ENCODE measurements around the gene TTC7B.

TTC7B gene

DNA sequence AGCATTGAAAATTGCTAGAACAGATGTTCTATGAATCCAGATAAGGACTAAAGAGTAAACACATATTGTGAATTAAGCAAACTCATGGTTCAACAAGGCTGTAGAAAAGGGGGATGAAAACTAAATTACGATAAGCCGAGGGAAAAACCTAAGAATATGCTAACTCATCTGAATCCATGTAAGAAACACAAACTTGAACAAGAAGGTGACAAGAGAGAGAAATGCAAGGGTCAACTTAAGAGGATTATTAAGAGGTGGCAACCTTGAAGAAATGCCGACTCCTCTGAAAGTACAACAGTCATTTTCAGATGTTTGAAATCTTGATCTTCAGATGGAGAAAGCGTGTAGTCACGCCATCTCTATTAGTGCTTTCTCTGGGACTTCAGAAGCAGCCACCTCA, 128.6 kb downstream of the TTC7B start:
- no peaks in the 10 kb centered on the region for H3K36me3 ChIP-seq (ENCODE audit: control insufficient read depth, insufficient read depth, low read length)
- H3K79me2 ChIP-seq (ENCODE audit: control insufficient read depth, insufficient read depth, low read length), result no peaks in the 10 kb centered on the region
- H3K27me3 ChIP-seq (ENCODE audit: insufficient read depth, low read length, poor library complexity), result no peaks in the 10 kb centered on the region
- DNase-seq, result no peak
- no peak overlapping the region for H3K9ac ChIP-seq (ENCODE audit: low read length)
- no peak overlapping the region for H3K4me3 ChIP-seq (ENCODE audit: low read length)
- H3K4me1 ChIP-seq (ENCODE audit: control insufficient read depth, low read depth, low read length), result no peaks in the 10 kb centered on the region
- H4K5ac ChIP-seq (ENCODE audit: low read length), result no peak overlapping the region
- no peak overlapping the region for H3K27ac ChIP-seq (ENCODE audit: low read depth, low read length)
- no peak overlapping the region for H4K8ac ChIP-seq (ENCODE audit: low read depth, low read length)
- H2AK5ac ChIP-seq (ENCODE audit: low read length), result no peak overlapping the region
- H3K18ac ChIP-seq (ENCODE audit: low read length), result no peak overlapping the region
- no peak overlapping the region for H2BK120ac ChIP-seq (ENCODE audit: low read depth, low read length)
- H3K4me2 ChIP-seq (ENCODE audit: low read length), result no peak overlapping the region
- no peak overlapping the region for H3K56ac ChIP-seq (ENCODE audit: low read length)
- no peak overlapping the region for H3K4ac ChIP-seq (ENCODE audit: low read depth, low read length)
- no peak overlapping the region for H3K23ac ChIP-seq (ENCODE audit: low read length)
- no peak overlapping the region for H2BK15ac ChIP-seq (replicated peaks; ENCODE audit: low read depth)
- WGBS (ENCODE audit: extremely low coverage, insufficient coverage, low lambda C conversion rate), result no CpG with 5 or more reads among the region's 5 CpGs
- H2BK5ac ChIP-seq (ENCODE audit: low read length), result no peak overlapping the region
- H3K79me1 ChIP-seq (ENCODE audit: low read length), result no peaks in the 10 kb centered on the region

DNA sequence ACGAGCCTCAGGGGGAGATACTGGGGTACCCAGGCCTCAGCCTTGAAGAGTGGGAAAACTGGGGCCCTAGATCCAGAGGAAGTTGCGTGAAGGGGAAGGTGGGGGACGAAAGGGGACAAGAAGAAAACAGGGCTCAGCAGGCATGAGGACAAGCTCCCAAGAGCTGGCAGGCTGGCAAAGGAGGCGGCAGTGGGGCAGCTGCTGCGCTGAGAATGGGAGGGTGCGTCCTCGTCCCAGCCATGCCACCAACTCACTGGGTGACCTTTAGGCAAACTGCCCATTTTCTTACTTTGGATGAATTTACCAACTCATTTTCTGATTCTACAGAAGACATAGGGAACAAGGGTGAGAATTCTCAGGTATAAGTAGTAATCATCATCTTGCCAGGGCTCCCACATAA, 133.6 kb downstream of the TTC7B start:
- Histone ChIP-seq H3K18ac (ENCODE audit: low read length) (no peak overlapping the region), H2BK5ac (ENCODE audit: low read length) (no peak overlapping the region), H3K23ac (ENCODE audit: low read length) (no peak overlapping the region), H3K27ac (ENCODE audit: low read depth, low read length) (no peak overlapping the region), H2BK120ac (ENCODE audit: low read depth, low read length) (no peak overlapping the region), H3K4me3 (ENCODE audit: low read length) (no peak overlapping the region), H3K79me2 (ENCODE audit: control insufficient read depth, insufficient read depth, low read length) (no peaks in the 10 kb centered on the region), H3K9ac (ENCODE audit: low read length) (no peak overlapping the region), H3K79me1 (ENCODE audit: low read length) (no peaks in the 10 kb centered on the region), H4K8ac (ENCODE audit: low read depth, low read length) (no peak overlapping the region), H4K5ac (ENCODE audit: low read length) (no peak overlapping the region), H2BK15ac (replicated peaks; ENCODE audit: low read depth) (no peak overlapping the region), H2AK5ac (ENCODE audit: low read length) (no peak overlapping the region), H3K56ac (ENCODE audit: low read length) (no peak overlapping the region), H3K27me3 (ENCODE audit: insufficient read depth, low read length, poor library complexity) (no peaks in the 10 kb centered on the region), H3K36me3 (ENCODE audit: control insufficient read depth, insufficient read depth, low read length) (no peaks in the 10 kb centered on the region), H3K4me1 (ENCODE audit: control insufficient read depth, low read depth, low read length) (no peaks in the 10 kb centered on the region), H3K4ac (ENCODE audit: low read depth, low read length) (no peak overlapping the region), H3K4me2 (ENCODE audit: low read length) (no peak overlapping the region)
- no peak for DNase-seq
- WGBS (ENCODE audit: extremely low coverage, insufficient coverage, low lambda C conversion rate), result no CpG with 5 or more reads among the region's 7 CpGs

DNA sequence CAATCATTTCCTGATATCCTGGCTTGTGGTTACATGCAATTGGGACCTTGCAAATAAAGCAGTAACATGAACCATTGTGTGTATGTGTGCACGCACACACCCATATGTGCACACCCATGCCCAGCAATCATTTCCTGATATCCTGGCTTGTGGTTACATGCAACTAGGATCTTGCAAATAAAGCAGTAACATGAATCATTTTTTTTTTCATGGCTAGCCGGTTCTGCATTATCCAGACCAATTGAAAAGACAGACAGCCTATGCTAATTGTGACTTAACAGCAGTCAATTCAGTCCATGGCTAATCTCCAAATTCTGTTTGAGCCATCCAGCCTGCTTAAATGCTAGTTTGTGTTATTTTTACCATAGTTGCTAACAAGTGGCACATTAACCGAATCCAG, 134.3 kb downstream of the TTC7B start:
- Histone ChIP-seq H3K4ac (ENCODE audit: low read depth, low read length) (no peak overlapping the region), H3K4me1 (ENCODE audit: control insufficient read depth, low read depth, low read length) (no peaks in the 10 kb centered on the region), H3K4me3 (ENCODE audit: low read length) (no peak overlapping the region), H3K79me2 (ENCODE audit: control insufficient read depth, insufficient read depth, low read length) (no peaks in the 10 kb centered on the region), H3K4me2 (ENCODE audit: low read length) (no peak overlapping the region), H3K56ac (ENCODE audit: low read length) (no peak overlapping the region), H2BK15ac (replicated peaks; ENCODE audit: low read depth) (no peak overlapping the region), H3K23ac (ENCODE audit: low read length) (no peak overlapping the region), H3K27ac (ENCODE audit: low read depth, low read length) (no peak overlapping the region), H4K8ac (ENCODE audit: low read depth, low read length) (no peak overlapping the region), H2BK5ac (ENCODE audit: low read length) (no peak overlapping the region), H3K79me1 (ENCODE audit: low read length) (no peaks in the 10 kb centered on the region), H3K18ac (ENCODE audit: low read length) (no peak overlapping the region), H3K9ac (ENCODE audit: low read length) (no peak overlapping the region), H3K27me3 (ENCODE audit: insufficient read depth, low read length, poor library complexity) (no peaks in the 10 kb centered on the region), H2AK5ac (ENCODE audit: low read length) (no peak overlapping the region), H3K36me3 (ENCODE audit: control insufficient read depth, insufficient read depth, low read length) (no peaks in the 10 kb centered on the region), H2BK120ac (ENCODE audit: low read depth, low read length) (no peak overlapping the region), H4K5ac (ENCODE audit: low read length) (no peak overlapping the region)
- no CpG with 5 or more reads among the region's 3 CpGs for WGBS (ENCODE audit: extremely low coverage, insufficient coverage, low lambda C conversion rate)
- DNase-seq, result no peak

DNA sequence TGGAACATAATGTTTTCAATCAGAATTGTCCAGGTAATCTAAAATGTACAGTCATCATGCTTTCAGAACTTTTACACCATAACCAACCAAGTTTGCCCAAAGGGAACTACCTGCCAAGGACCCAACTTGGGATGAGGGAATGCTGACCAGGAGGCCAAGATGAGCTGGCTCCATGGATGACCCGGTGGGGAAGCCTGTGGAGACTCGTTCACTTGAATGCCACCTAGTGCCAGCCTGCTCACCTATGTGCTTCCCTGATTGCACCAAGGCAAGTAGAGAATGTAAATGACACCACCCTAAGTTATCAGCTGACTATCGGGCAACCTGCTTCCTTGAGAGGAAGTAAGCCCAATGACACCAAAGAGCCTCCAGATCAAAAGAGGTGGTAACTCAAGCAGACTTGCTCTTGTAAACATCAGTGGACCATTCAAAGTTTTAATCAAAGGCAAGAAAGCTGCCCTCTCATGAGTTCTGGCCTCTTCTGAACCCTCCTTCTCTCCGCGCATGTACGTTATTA, 137.3 kb downstream of the TTC7B start:
- Histone ChIP-seq H3K79me1 (ENCODE audit: low read length) (no peaks in the 10 kb centered on the region), H3K27ac (ENCODE audit: low read depth, low read length) (no peak overlapping the region), H2BK120ac (ENCODE audit: low read depth, low read length) (no peak overlapping the region)

DNA sequence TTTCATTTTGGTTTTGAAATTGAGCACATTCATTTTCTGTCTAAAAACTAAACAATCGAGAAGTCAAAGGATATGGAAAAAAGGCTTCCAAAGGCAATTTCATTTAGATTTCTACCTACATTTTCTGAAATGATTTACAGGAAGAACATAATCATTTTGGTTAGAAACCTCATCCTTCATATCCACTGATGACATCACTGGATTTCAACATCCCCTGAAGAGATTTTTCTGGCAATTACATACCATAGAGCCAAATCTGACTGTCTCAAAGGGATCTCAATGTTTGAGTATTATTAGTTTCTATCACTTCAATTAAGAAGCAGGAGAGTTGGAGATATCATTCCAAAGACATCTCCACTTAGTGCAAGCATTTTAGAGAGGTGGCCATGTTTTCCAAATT, 137.8 kb downstream of the TTC7B start:
- no peak overlapping the region for H2AK5ac ChIP-seq (ENCODE audit: low read length)
- no peaks in the 10 kb centered on the region for H3K79me2 ChIP-seq (ENCODE audit: control insufficient read depth, insufficient read depth, low read length)
- no peak overlapping the region for H3K18ac ChIP-seq (ENCODE audit: low read length)
- H3K23ac ChIP-seq (ENCODE audit: low read length), result no peak overlapping the region
- no peak overlapping the region for H4K8ac ChIP-seq (ENCODE audit: low read depth, low read length)
- H4K5ac ChIP-seq (ENCODE audit: low read length), result no peak overlapping the region
- WGBS (ENCODE audit: extremely low coverage, insufficient coverage, low lambda C conversion rate), result no CpG with 5 or more reads among the region's 1 CpG
- H3K4me3 ChIP-seq (ENCODE audit: low read length), result no peak overlapping the region
- H2BK120ac ChIP-seq (ENCODE audit: low read depth, low read length), result no peak overlapping the region
- no peak overlapping the region for H2BK15ac ChIP-seq (replicated peaks; ENCODE audit: low read depth)
- no peak overlapping the region for H3K9ac ChIP-seq (ENCODE audit: low read length)
- no peak overlapping the region for H3K4me2 ChIP-seq (ENCODE audit: low read length)
- no peaks in the 10 kb centered on the region for H3K79me1 ChIP-seq (ENCODE audit: low read length)
- no peak overlapping the region for H3K27ac ChIP-seq (ENCODE audit: low read depth, low read length)
- no peak overlapping the region for H2BK5ac ChIP-seq (ENCODE audit: low read length)
- H3K56ac ChIP-seq (ENCODE audit: low read length), result no peak overlapping the region
- H3K4me1 ChIP-seq (ENCODE audit: control insufficient read depth, low read depth, low read length), result no peaks in the 10 kb centered on the region
- no peak overlapping the region for H3K4ac ChIP-seq (ENCODE audit: low read depth, low read length)
- H3K27me3 ChIP-seq (ENCODE audit: insufficient read depth, low read length, poor library complexity), result no peaks in the 10 kb centered on the region
- DNase-seq, result no peak
- H3K36me3 ChIP-seq (ENCODE audit: control insufficient read depth, insufficient read depth, low read length), result no peaks in the 10 kb centered on the region

More for the DNA sequence above, 137.3 kb downstream of the TTC7B start:
- H3K4ac ChIP-seq (ENCODE audit: low read depth, low read length), result no peak overlapping the region
- H3K9ac ChIP-seq (ENCODE audit: low read length), result no peak overlapping the region
- no peak overlapping the region for H3K23ac ChIP-seq (ENCODE audit: low read length)
- H4K8ac ChIP-seq (ENCODE audit: low read depth, low read length), result no peak overlapping the region
- DNase-seq, result no peak
- H3K18ac ChIP-seq (ENCODE audit: low read length), result no peak overlapping the region
- no peak overlapping the region for H3K4me3 ChIP-seq (ENCODE audit: low read length)
- no peaks in the 10 kb centered on the region for H3K27me3 ChIP-seq (ENCODE audit: insufficient read depth, low read length, poor library complexity)
- no peak overlapping the region for H2BK5ac ChIP-seq (ENCODE audit: low read length)
- no peak overlapping the region for H4K5ac ChIP-seq (ENCODE audit: low read length)
- H3K4me1 ChIP-seq (ENCODE audit: control insufficient read depth, low read depth, low read length), result no peaks in the 10 kb centered on the region
- H2AK5ac ChIP-seq (ENCODE audit: low read length), result no peak overlapping the region
- no peak overlapping the region for H2BK15ac ChIP-seq (replicated peaks; ENCODE audit: low read depth)
- H3K79me2 ChIP-seq (ENCODE audit: control insufficient read depth, insufficient read depth, low read length), result no peaks in the 10 kb centered on the region
- H3K4me2 ChIP-seq (ENCODE audit: low read length), result no peak overlapping the region
- H3K36me3 ChIP-seq (ENCODE audit: control insufficient read depth, insufficient read depth, low read length), result no peaks in the 10 kb centered on the region
- no peak overlapping the region for H3K56ac ChIP-seq (ENCODE audit: low read length)
- WGBS (ENCODE audit: extremely low coverage, insufficient coverage, low lambda C conversion rate), result no CpG with 5 or more reads among the region's 6 CpGs

DNA sequence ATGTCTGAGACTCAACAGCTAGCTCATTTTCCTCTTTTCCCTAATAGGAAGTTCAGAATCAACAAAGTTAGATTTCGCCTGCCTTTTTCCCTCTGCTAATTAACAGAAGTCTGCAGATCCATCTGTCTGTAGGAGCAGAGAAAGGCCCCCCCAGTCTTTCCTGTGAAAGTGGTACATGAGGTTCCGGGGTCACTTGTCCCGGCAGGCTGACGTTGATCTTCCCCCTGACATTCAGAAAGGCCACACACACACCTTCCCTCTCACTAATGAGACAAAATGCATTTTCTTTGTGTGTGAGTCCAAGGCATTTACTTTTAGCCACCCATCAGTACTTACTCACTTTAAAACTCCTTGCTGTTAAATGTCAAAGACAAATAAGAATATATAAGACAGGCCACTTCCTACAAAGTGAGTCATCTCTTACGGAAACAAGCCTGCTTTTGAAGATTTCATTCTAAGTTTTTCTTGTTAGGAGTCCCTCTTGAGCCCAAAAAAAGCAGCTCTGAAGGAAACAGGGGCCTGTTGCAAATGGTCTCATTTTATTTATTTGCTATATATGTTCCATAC, 138.7 kb downstream of the TTC7B start:
- no peak for DNase-seq
- H3K4me1 ChIP-seq (ENCODE audit: control insufficient read depth, low read depth, low read length), result no peaks in the 10 kb centered on the region
- no peak overlapping the region for H3K4me2 ChIP-seq (ENCODE audit: low read length)
- no peak overlapping the region for H2BK15ac ChIP-seq (replicated peaks; ENCODE audit: low read depth)
- H2BK120ac ChIP-seq (ENCODE audit: low read depth, low read length), result no peak overlapping the region
- no peak overlapping the region for H2AK5ac ChIP-seq (ENCODE audit: low read length)
- H3K36me3 ChIP-seq (ENCODE audit: control insufficient read depth, insufficient read depth, low read length), result no peaks in the 10 kb centered on the region
- no peak overlapping the region for H3K23ac ChIP-seq (ENCODE audit: low read length)
- H3K4me3 ChIP-seq (ENCODE audit: low read length), result no peak overlapping the region
- no peak overlapping the region for H3K4ac ChIP-seq (ENCODE audit: low read depth, low read length)
- H3K27me3 ChIP-seq (ENCODE audit: insufficient read depth, low read length, poor library complexity), result no peaks in the 10 kb centered on the region
- no peaks in the 10 kb centered on the region for H3K79me2 ChIP-seq (ENCODE audit: control insufficient read depth, insufficient read depth, low read length)
- no peak overlapping the region for H4K5ac ChIP-seq (ENCODE audit: low read length)
- H3K79me1 ChIP-seq (ENCODE audit: low read length), result no peaks in the 10 kb centered on the region
- no peak overlapping the region for H3K9ac ChIP-seq (ENCODE audit: low read length)
- no peak overlapping the region for H3K18ac ChIP-seq (ENCODE audit: low read length)
- WGBS (ENCODE audit: extremely low coverage, insufficient coverage, low lambda C conversion rate), result no CpG with 5 or more reads among the region's 5 CpGs
- no peak overlapping the region for H3K27ac ChIP-seq (ENCODE audit: low read depth, low read length)
- no peak overlapping the region for H3K56ac ChIP-seq (ENCODE audit: low read length)
- no peak overlapping the region for H2BK5ac ChIP-seq (ENCODE audit: low read length)
- no peak overlapping the region for H4K8ac ChIP-seq (ENCODE audit: low read depth, low read length)
